Measurements from ENCODE around the gene SLC38A2. TPM values are rescaled to one million over a fixed set of nuclear protein-coding genes. Genes with fewer than 3 reads are reported as not detected.

Gene SLC38A2
- total and polyA plus RNA-seq, 2 of the 4 experiments (the other 2 are of a cell fraction), result 313 to 881 TPM

- DNase-seq, result peak; percentile 69
- peak overlapping the region; percentile 90; the same call in 1 of the 2 replicates for H3K23ac ChIP-seq (ENCODE audit: low read depth, low read length)
- ATAC-seq (ENCODE audit: low read depth), result peak; percentile 80
- H3K9me1 ChIP-seq (ENCODE audit: insufficient read depth, low read length), result peaks cover 19% of the 10 kb centered on the region
- no peaks in the 10 kb centered on the region for H3K9me3 ChIP-seq (ENCODE audit: control insufficient read depth, insufficient read depth, low read length)
- H4K5ac ChIP-seq (ENCODE audit: low read depth, low read length), result peak overlapping the region; percentile 33
- H2AFZ ChIP-seq (replicated peaks; ENCODE audit: low read length, poor library complexity), result no peak overlapping the region
- TF ChIP-seq USF2 (IDR thresholded peaks at IDR 0.05; ENCODE audit: low read depth, low read length), result no peak
- 0 out of 2 replicates have a peak, but pooled peaks have one; percentile 61 for TF ChIP-seq MXI1 (IDR thresholded peaks at IDR 0.05; ENCODE audit: borderline replicate concordance, low read depth, low read length)
- TF ChIP-seq CHD1 (IDR thresholded peaks at IDR 0.05; ENCODE audit: low read depth, low read length), result no peak
- TF ChIP-seq NFE2L2 (IDR thresholded peaks at IDR 0.05; ENCODE audit: low read depth, low read length), result no peak
- TF ChIP-seq MAFK (IDR thresholded peaks at IDR 0.05; ENCODE audit: low read depth, low read length), result peak; percentile 52
- no peak for TF ChIP-seq ELK1 (IDR thresholded peaks at IDR 0.05; ENCODE audit: borderline replicate concordance, low read depth, low read length)
- peak overlapping the region; percentile 4; the same call in 1 of the 3 replicates for H2BK15ac ChIP-seq (ENCODE audit: low read depth, low read length)
- H3K56ac ChIP-seq (ENCODE audit: extremely low read depth, insufficient read depth, low read length), result peak overlapping the region; percentile 26
- H4K20me1 ChIP-seq (ENCODE audit: insufficient read depth, low read length), result no peaks in the 10 kb centered on the region
- peak overlapping the region; percentile 32; the same call in 1 of the 2 replicates for H4K91ac ChIP-seq (ENCODE audit: insufficient read depth, low read depth, low read length)
- peak overlapping the region; percentile 95; the same call in 1 of the 2 replicates for H2BK20ac ChIP-seq (ENCODE audit: low read depth, low read length)
- H2BK120ac ChIP-seq (ENCODE audit: low read depth, low read length), result peak overlapping the region; percentile 97
- in situ Hi-C loops (cut with MboI; ENCODE audit: low sequenced_read_pairs) (no loop called here), intact Hi-C loops (cut with micrococcal nuclease) (loop anchor here (5.0 kb wide), 1 partner anchor 69 kb away; no protein-coding TSS in a partner anchor), dilution Hi-C loops (cut with HindIII; ENCODE audit: low sequenced_read_pairs, unreplicated experiment) (no loop called here)
- H3K4me2 ChIP-seq (ENCODE audit: low read depth, low read length), result peak overlapping the region; percentile 37; the same call in 1 of the 2 replicates
- no peak overlapping the region; the same call in 1 of the 2 replicates for H3K9ac ChIP-seq (ENCODE audit: low read depth, low read length)
- H3K4ac ChIP-seq (ENCODE audit: low read depth, low read length), result peak overlapping the region; percentile 87; the same call in 1 of the 2 replicates
- peak overlapping the region; percentile 98; the same call in 1 of the 2 replicates for H3K27ac ChIP-seq (ENCODE audit: insufficient read depth, low read length)
- ChIA-PET POLR2A (ENCODE audit: unreplicated experiment) (interaction anchor here (0.6 to 1.0 kb wide), 2 partner anchors 31 to 41 kb away, joined by 3 to 4 read pairs; no protein-coding TSS in a partner anchor), CTCF (interaction anchor here (0.6 to 1.7 kb wide), 3 partner anchors 11 to 895 kb away, joined by 3 to 4 read pairs (median 4); no protein-coding TSS in a partner anchor)
- no TSS peak for BruUV-seq (replicated peaks)
- WGBS, 2 experiments (ENCODE audit: extremely low coverage in 2 of 2, insufficient read length in 1 of 2), result 0% methylated on average over 1 of the region's 3 CpGs; no CpG with 5 or more reads in 1 of the 2 experiments
- no peak overlapping the region for H2AK5ac ChIP-seq (ENCODE audit: low read depth, low read length)
- H2BK5ac ChIP-seq (ENCODE audit: low read depth, low read length, poor library complexity, severe bottlenecking), result peak overlapping the region; percentile 98
- no peak overlapping the region for H2AK9ac ChIP-seq (replicated peaks; ENCODE audit: low read depth, low read length, poor library complexity)
- peak overlapping the region; percentile 84 for H3K18ac ChIP-seq (ENCODE audit: low read depth, low read length)
- peaks cover 16 to 29% of the 10 kb centered on the region in 2 experiments; a peak in 3 of 4 replicates for H3K79me1 ChIP-seq (ENCODE audit: low read depth in 1 of 2, low read length in 2 of 2)
- H3K36me3 ChIP-seq (ENCODE audit: control insufficient read depth, insufficient read depth, low read length), result no peaks in the 10 kb centered on the region
- H3K4me3 ChIP-seq (ENCODE audit: insufficient read depth, low read depth, low read length), result no peak overlapping the region
- H3K4me1 ChIP-seq (ENCODE audit: control insufficient read depth, insufficient read depth, low read length), result peaks cover 22% of the 10 kb centered on the region
- no peaks in the 10 kb centered on the region for H3K27me3 ChIP-seq (ENCODE audit: control insufficient read depth, insufficient read depth, low read length)
- H3K14ac ChIP-seq (replicated peaks; ENCODE audit: low read depth, low read length), result no peak overlapping the region
- peak overlapping the region; percentile 19 to 27; a peak in 2 of 4 replicates for H4K8ac ChIP-seq (ENCODE audit: low read depth in 2 of 2, low read length in 2 of 2)
These were observed 30.6 kb upstream of the SLC38A2 start for GRCh38 chr12:46402941-46403718.

Measured in IMR-90 (cell line).